AG04450 (cell line): ENCODE data around the gene SERTAD4. TPM values are rescaled to one million over a fixed set of nuclear protein-coding genes. Genes with fewer than 3 reads are reported as not detected.
A peak's percentile ranks its signal among the peaks of the same experiment; 100 is the strongest.

Source experiments
- CTCF ChIA-PET: fragments of 300-600, 350-600 bp; formaldehyde crosslinking; extraction: SDS; loops from one replicate; lab custom pipeline; 2022; ENCODE audit warnings: antibody characterized with exemption, inconsistent platforms; lab: Charles Lee
- POLR2A ChIA-PET: fragments of 350-600 bp; formaldehyde crosslinking; extraction: SDS; loops from one replicate; lab custom pipeline; 2021; ENCODE audit warnings: antibody characterized with exemption, inconsistent platforms; lab: Yijun Ruan, JAX
- DNase-seq: peaks from one replicate; pipeline ENCODE4 v3.0.0-alpha.2; 2011; ENCODE audit warnings: low read depth, low spot score
- H3K27ac ChIP-seq: one replicate; pipeline ENCODE4 v1.5.1; 2012; ENCODE audit warnings: low read depth, low read length, control low read depth
- H3K27me3 ChIP-seq: one replicate; pipeline ENCODE4 v1.6.0; 2012; ENCODE audit warnings: low read length; ENCODE audit not compliant: control insufficient read depth, insufficient read depth
- H3K4me3 ChIP-seq: 2 replicates; pipeline ENCODE4 v1.5.1; 2011; ENCODE audit warnings: mild to moderate bottlenecking, low read depth, low read length, control low read depth
- H3K9me3 ChIP-seq: 2 replicates; pipeline ENCODE4 v1.5.1; 2012; ENCODE audit warnings: low read length; ENCODE audit not compliant: control insufficient read depth, insufficient read depth
- CTCF ChIP-seq: IDR thresholded peaks from 2 replicates; pipeline ENCODE4 v1.5.1; 2011; ENCODE audit warnings: low read depth, low read length, control low read depth, inconsistent platforms
- polyA plus RNA-seq: library from polyadenylated mRNA; depleted of rRNA; stranded (reverse); fragments of >200 nt; gene quantifications from 2 replicates; pipeline ENCODE4 v1.2.3, GENCODE V29; 2011

The SERTAD4 gene
- polyA plus RNA-seq, 1 experiment, result 1.7 TPM

DNA sequence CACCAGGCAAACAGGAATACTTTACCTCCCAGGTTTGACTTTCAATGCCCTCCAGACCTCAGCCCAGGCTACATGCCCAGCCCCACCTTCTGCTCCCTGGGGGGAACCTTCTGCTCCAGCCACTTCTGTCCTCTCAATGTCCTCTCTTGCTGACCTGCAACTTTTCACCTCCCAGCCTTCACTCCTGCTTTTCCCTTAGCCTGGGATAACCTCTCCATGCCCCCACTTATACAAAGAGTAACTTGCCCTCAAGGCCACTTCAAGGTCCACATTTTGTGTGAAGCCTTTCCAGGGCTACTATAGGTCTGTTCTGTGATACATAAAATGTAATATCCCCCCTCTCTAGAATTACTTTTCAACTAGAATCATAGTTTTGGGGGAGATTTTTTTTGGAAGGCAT lies 21.7 kb downstream of the SERTAD4 start:
- Histone ChIP-seq H3K9me3 (peaks cover 3% of the 10 kb centered on the region; the same call in 1 of the 2 replicates), H3K4me3 (no peak overlapping the region), H3K27me3 (peaks cover 51% of the 10 kb centered on the region), H3K27ac (no peak overlapping the region)
- ChIA-PET POLR2A (no interaction called here), CTCF (no interaction called here)
- no peak for DNase-seq
- no peak for TF ChIP-seq CTCF

DNA sequence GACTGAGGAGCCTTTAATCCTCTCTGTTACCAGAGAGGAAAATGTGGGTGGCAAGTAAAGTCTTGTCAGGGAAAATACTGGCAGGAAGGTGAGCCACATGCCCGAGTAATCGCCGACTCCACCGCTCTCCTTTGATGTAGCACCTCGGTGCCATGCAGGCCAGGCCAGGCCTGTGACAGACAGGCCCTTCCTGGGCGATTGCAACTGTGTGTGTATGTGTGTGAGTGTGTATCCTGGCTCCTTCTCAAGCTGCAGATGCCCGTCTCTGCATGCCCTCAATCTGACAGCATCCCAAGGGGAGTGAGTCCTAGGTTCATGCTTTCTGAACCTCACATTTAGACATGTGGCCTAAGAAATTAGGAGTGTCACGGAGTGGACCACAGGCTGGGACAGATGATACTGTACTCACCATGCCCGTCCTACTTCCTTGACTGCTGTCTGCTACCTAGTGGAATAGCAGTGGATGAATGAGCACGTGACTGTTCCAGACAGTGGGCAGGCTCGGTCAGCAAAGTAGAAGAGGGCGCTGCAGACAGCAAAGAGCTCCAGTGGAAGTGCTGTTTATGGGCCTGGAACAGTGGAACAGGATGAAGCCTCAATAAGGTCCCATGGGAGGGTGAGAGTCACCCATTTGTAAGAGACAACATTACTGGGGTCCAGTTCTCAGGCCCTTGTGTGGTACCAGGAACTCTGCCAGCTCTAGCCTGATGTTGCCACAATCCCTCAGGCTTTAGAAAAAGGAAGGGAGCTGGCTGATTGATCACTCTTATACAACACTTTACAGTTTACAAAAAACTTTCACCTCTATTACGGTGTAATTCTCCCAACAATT lies 25.3 kb downstream of the SERTAD4 start:
- no peak for TF ChIP-seq CTCF
- no peak for DNase-seq
- peaks cover 33% of the 10 kb centered on the region for H3K27me3 ChIP-seq
- no peak overlapping the region for H3K27ac ChIP-seq
- POLR2A ChIA-PET, result no interaction called here
- no peaks in the 10 kb centered on the region for H3K9me3 ChIP-seq
- H3K4me3 ChIP-seq, result no peak overlapping the region
- CTCF ChIA-PET, result no interaction called here

GRCh38 chr1:210259561-210259960 lies 27.0 kb downstream of the SERTAD4 start:
- H3K27ac ChIP-seq, result no peak overlapping the region
- peaks cover 20% of the 10 kb centered on the region for H3K27me3 ChIP-seq
- POLR2A ChIA-PET, result no interaction called here
- TF ChIP-seq CTCF, result no peak
- DNase-seq, result peak; percentile 32
- no peaks in the 10 kb centered on the region for H3K9me3 ChIP-seq
- H3K4me3 ChIP-seq, result no peak overlapping the region
- CTCF ChIA-PET, result interaction anchor here (0.6 to 1.4 kb wide), 2 partner anchors 51 to 445 kb away, joined by 3 to 11 read pairs; no protein-coding TSS in a partner anchor

GRCh38 chr1:210260096-210260495 lies 27.5 kb downstream of the SERTAD4 start:
- POLR2A ChIA-PET, result no interaction called here
- no peak for DNase-seq

More at GRCh38 chr1:210260096-210260495, 27.5 kb downstream of the SERTAD4 start:
- no peaks in the 10 kb centered on the region for H3K9me3 ChIP-seq
- peaks cover 14% of the 10 kb centered on the region for H3K27me3 ChIP-seq
- H3K4me3 ChIP-seq, result no peak overlapping the region
- CTCF ChIA-PET, result interaction anchor here (0.6 to 1.4 kb wide), 2 partner anchors 51 to 444 kb away, joined by 3 to 11 read pairs; no protein-coding TSS in a partner anchor
- H3K27ac ChIP-seq, result no peak overlapping the region
- TF ChIP-seq CTCF, result no peak
